Parathyroid adenoma (tissue), 2 donors: ENCODE data around the gene ZNF541.
A peak's percentile ranks its signal among the peaks of the same experiment; 100 is the strongest.

Source experiments
- H2AFZ ChIP-seq: fragments of 300-600 bp; sonication (generic); one replicate; pipeline ENCODE4 v1.7.0; 2017; ENCODE audit warnings: antibody characterized with exemption, mild to moderate bottlenecking
- H3K27ac ChIP-seq: fragments of 300-600 bp; sonication (generic); one replicate; pipeline ENCODE4 v1.7.0; 2017
- H3K27me3 ChIP-seq: fragments of 300-600 bp; sonication (generic); one replicate; pipeline ENCODE4 v1.7.0; 2017; ENCODE audit warnings: low read length; ENCODE audit not compliant: control insufficient read depth, insufficient read depth
- H3K36me3 ChIP-seq: fragments of 300-600 bp; sonication (generic); one replicate; pipeline ENCODE4 v1.7.0; 2017; ENCODE audit warnings: low read length; ENCODE audit not compliant: control insufficient read depth, insufficient read depth
- H3K4me1 ChIP-seq: fragments of 300-600 bp; sonication (generic); one replicate; pipeline ENCODE4 v1.7.0; 2017; ENCODE audit warnings: control low read depth
- H3K4me2 ChIP-seq: fragments of 300-600 bp; sonication (generic); one replicate; pipeline ENCODE4 v1.7.0; 2017; ENCODE audit warnings: low read length
- H3K4me3 ChIP-seq: fragments of 300-600 bp; sonication (generic); one replicate; pipeline ENCODE4 v1.7.0; 2017; ENCODE audit warnings: low read depth, low read length
- H3K79me2 ChIP-seq: fragments of 300-600 bp; sonication (generic); one replicate; pipeline ENCODE4 v1.7.0; 2017; ENCODE audit warnings: control low read depth
- H3K9ac ChIP-seq: fragments of 300-600 bp; sonication (generic); one replicate; pipeline ENCODE4 v1.7.0; 2017; ENCODE audit warnings: mild to moderate bottlenecking
- H3K9me3 ChIP-seq: fragments of 300-600 bp; sonication (generic); one replicate; pipeline ENCODE4 v1.7.0; 2017; ENCODE audit warnings: low read length; ENCODE audit not compliant: control insufficient read depth
- TF ChIP-seq, protein P1 (sequence below): fragments of 300-600 bp; sonication (generic); IDR thresholded peaks from one replicate; pipeline ENCODE4 v1.7.0; 2017; ENCODE audit warnings: antibody characterized with exemption, mild to moderate bottlenecking
- donor health status: primary hyperparathyroidism.

The ZNF541 gene

DNA sequence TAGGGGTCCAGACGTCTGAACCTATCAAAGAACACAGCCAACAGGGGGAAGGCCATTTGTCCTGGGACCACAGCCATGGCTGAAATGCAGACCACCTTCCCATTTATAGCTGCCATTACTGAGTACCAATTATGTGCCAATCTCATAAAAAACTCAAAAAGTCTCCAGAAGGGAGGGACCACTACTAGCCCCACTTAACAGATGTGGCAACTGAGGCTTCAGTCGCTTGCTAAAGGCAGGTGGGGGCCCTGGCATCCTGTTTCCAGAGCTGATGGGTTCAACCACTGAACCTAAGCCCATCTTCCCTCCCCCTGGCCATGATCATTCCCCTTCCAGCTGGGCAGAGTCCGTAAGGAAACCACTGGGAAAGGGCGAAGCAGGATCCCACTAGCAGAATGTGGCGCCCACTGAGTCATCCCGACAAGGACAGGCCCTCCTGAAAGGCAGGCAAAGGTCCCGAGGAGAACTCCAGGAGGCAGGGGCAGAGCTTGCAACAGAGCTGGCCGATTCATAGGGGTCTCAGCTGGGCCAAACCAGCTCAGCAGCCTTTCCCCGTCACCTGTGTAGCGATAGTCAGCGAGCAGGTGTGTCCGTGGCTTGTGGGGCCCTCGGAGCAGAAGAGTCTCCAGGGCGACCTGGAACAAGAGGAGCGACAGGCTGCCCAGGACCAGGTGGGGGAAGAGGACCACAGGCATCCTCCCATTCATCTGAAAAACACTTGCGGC, 43.8 kb downstream of the ZNF541 start:
- no peaks in the 10 kb centered on the region for H3K36me3 ChIP-seq

DNA sequence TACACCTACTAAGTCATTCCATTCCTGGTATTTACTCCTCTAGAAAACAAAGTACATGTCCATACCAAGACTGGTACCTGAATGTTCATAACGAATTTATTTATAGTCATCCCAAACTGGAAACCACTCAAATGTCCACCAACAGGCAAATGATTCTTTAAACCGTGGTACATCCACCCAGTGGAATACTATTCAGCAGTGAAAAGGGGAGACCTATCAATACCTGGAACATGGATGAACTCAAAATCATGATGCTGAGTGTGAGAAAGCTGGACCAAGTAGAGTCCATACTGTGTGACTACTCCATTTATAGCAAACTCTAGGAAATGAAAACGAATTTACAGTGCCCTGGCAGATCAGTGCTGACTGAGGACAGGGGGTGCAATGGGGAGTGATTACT, 46.1 kb downstream of the ZNF541 start:
- Histone ChIP-seq H3K27ac (no peak overlapping the region), H3K79me2 (no peaks in the 10 kb centered on the region), H3K9ac (no peak overlapping the region), H3K4me1 (peaks cover 7% of the 10 kb centered on the region), H3K9me3 (no peaks in the 10 kb centered on the region), H3K4me2 (no peak overlapping the region), H2AFZ (no peak overlapping the region), H3K27me3 (no peaks in the 10 kb centered on the region), H3K36me3 (no peaks in the 10 kb centered on the region), H3K4me3 (no peak overlapping the region)
- TF ChIP-seq, protein P1, sequence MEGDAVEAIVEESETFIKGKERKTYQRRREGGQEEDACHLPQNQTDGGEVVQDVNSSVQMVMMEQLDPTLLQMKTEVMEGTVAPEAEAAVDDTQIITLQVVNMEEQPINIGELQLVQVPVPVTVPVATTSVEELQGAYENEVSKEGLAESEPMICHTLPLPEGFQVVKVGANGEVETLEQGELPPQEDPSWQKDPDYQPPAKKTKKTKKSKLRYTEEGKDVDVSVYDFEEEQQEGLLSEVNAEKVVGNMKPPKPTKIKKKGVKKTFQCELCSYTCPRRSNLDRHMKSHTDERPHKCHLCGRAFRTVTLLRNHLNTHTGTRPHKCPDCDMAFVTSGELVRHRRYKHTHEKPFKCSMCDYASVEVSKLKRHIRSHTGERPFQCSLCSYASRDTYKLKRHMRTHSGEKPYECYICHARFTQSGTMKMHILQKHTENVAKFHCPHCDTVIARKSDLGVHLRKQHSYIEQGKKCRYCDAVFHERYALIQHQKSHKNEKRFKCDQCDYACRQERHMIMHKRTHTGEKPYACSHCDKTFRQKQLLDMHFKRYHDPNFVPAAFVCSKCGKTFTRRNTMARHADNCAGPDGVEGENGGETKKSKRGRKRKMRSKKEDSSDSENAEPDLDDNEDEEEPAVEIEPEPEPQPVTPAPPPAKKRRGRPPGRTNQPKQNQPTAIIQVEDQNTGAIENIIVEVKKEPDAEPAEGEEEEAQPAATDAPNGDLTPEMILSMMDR: no peak

More for the DNA sequence above, 43.8 kb downstream of the ZNF541 start:
- no peaks in the 10 kb centered on the region for H3K9me3 ChIP-seq
- H3K4me2 ChIP-seq: no peak overlapping the region
- no peak overlapping the region for H3K27ac ChIP-seq
- TF ChIP-seq, protein P1: no peak
- H3K9ac ChIP-seq: no peak overlapping the region
- no peaks in the 10 kb centered on the region for H3K27me3 ChIP-seq
- H3K4me1 ChIP-seq: no peaks in the 10 kb centered on the region
- H2AFZ ChIP-seq: no peak overlapping the region
- H3K79me2 ChIP-seq: no peaks in the 10 kb centered on the region
- no peak overlapping the region for H3K4me3 ChIP-seq

DNA sequence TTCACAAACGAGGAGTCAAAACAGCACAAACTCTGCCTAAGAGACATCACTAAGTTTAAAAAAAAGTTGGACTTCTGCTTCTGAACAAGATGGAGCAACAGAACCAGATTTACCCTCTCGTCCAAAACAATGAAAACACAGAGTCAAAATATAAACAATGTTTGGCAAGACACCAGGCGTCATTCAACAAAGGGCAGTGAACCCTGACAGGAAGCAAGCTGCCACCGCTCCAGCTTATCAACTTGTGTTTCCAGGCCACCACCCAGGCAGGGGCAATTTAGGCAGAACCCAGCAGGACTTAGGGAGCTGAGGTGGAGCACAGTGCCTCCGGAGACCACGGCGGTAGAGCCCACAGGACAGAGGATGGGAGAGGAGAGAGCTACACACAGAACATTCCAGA, 49.5 kb downstream of the ZNF541 start:
- Histone ChIP-seq H3K27ac (no peak overlapping the region), H3K79me2 (no peaks in the 10 kb centered on the region), H3K27me3 (no peaks in the 10 kb centered on the region), H3K9ac (no peak overlapping the region), H3K4me3 (no peak overlapping the region), H3K4me2 (peak overlapping the region; percentile 52), H3K4me1 (peaks cover 7% of the 10 kb centered on the region), H3K36me3 (no peaks in the 10 kb centered on the region), H2AFZ (peak overlapping the region; percentile 66), H3K9me3 (no peaks in the 10 kb centered on the region)
- TF ChIP-seq, protein P1: no peak
